ENCODE results near the gene NUDT16L1.

Gene NUDT16L1

GRCh38 chr16:4687946-4688673, 5.3 kb upstream of the NUDT16L1 start:
- TF ChIP-seq CTCF (IDR thresholded peaks at IDR 0.05; ENCODE audit: low read depth, low read length): no peak
- no peak for DNase-seq (ENCODE audit: extremely low read depth, low read depth)

- TF ChIP-seq CTCF (IDR thresholded peaks at IDR 0.05; ENCODE audit: low read depth, low read length): no peak
- DNase-seq (ENCODE audit: extremely low read depth, low read depth): no peak
Measured at GRCh38 chr16:4688674-4689045, 4.7 kb upstream of the NUDT16L1 start.

GRCh38 chr16:4689091-4689671, 4.2 kb upstream of the NUDT16L1 start:
- no peak for TF ChIP-seq CTCF (IDR thresholded peaks at IDR 0.05; ENCODE audit: low read depth, low read length)
- no peak for DNase-seq (ENCODE audit: extremely low read depth, low read depth)

- no peak for DNase-seq (ENCODE audit: extremely low read depth, low read depth)
- no peak for TF ChIP-seq CTCF (IDR thresholded peaks at IDR 0.05; ENCODE audit: low read depth, low read length)
Measured at GRCh38 chr16:4689864-4690704, 3.3 kb upstream of the NUDT16L1 start.

GRCh38 chr16:4690946-4691665, 2.3 kb upstream of the NUDT16L1 start:
- DNase-seq (ENCODE audit: extremely low read depth, low read depth): no peak
- TF ChIP-seq CTCF (IDR thresholded peaks at IDR 0.05; ENCODE audit: low read depth, low read length): no peak

GRCh38 chr16:4691666-4692412, 1.5 kb upstream of the NUDT16L1 start:
- no peak for DNase-seq (ENCODE audit: extremely low read depth, low read depth)
- TF ChIP-seq CTCF (IDR thresholded peaks at IDR 0.05; ENCODE audit: low read depth, low read length): no peak

All from AG09319 (cell line).